Activated CD8-positive, alpha-beta memory T cell treated with anti-CD3 and anti-CD28 coated beads for 48 hours (primary cell): ENCODE data around the gene ING5.
"Not testable (repeated sequence)": the region's sequence is repeated elsewhere in the genome, so short reads cannot be mapped to it uniquely, and the experiment has no call there.

Source experiments
- DNase-seq, 3 experiments: peaks; one replicate each; pipeline ENCODE4 v3.0.0-alpha.2; 2020; ENCODE audit warnings: low read depth in 2 of 3, low spot score in 2 of 3

ING5 gene

DNA sequence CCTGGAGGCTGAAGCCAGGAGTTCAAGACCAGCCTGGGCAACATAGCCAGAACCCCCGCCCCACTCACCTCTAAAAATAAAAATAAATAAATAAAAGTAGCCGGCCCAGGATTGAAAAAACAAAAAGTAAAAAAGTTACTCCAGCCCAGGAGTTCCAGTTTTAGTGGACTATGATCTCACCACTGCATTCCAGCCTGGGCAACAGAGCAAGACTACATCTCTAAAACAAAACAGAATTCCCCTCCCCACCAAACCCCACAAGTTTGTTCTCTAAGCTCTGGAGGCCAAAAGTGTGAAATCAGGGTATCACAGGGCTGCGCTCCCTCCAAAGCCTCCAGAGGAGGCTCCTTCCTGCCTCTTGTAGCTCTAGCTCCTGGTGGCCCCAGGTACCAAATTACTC, 34.3 kb downstream of the ING5 start:
- no peak for DNase-seq

DNA sequence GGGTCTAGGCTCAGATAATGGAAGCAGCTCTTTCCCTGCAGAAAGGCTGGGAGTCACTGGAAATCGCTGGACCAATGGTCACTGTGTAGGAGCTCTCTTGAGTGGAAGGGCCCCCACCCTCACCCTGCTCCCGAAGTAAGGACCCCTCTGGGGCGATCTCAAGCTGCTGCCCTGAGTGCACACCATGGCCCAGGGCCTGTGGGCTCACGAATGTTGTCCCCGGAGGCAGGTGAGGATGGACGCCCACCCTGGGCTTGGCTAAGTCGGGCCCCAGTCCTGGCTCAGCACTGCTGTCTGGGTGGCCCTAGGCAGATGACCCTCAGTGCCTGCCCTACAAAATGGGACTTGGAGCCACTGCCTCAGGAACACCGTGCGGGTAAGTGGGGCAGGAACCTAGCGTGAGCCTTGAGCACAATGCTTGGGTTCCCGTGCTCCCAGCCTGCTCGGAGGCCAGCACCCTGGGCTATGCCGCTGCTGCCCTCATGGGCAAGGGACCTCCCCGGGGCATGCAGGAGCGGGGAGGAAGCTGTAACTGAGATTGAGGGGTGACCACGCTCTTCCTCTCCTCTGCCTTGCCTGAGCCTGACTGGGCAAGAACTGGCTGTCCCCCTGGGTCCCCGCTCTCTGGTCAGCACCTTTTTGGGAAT, 36.3 kb downstream of the ING5 start:
- DNase-seq: no peak

DNA sequence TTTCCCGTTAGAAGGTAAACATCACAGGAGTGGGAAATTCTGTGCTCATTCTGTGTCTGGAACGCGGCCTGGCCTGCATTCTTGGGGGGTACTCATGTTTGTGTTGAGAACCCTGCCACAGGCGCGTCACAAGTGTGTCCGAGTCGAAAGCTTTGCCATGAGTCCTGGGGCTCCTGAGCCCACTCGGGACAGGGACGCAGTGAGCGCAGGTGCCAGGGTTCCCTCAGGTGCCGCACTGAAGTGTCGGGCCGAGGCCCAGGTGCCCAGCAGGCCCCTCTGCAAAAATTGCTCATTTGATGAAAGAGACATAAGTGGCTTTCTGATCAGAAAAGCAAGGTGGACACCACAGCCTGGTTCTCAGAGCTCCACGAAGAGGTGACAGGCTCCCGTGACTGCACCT, 37.3 kb downstream of the ING5 start:
- no peak for DNase-seq

DNA sequence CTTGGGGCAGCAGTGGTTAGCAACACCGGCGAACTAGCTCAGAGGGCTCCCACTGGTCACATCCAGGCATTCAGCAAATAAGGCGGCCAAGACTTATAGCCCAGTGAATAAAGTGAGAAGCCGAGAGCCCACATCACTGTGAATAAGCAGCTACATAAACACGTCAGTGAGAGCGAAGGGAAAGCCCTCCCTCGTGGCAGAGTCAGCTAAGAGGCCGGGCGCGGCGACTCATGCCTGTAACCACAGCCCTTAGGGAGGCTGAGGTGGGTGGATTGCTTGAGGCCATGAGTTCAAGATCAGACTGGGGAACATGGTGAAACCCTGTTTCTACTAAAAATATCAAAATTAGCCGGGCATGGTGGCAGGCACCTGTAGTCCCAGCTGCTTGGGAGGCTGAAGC, 37.8 kb downstream of the ING5 start:
- peak in 2 of 3 experiments; percentile 56 to 60 for DNase-seq

DNA sequence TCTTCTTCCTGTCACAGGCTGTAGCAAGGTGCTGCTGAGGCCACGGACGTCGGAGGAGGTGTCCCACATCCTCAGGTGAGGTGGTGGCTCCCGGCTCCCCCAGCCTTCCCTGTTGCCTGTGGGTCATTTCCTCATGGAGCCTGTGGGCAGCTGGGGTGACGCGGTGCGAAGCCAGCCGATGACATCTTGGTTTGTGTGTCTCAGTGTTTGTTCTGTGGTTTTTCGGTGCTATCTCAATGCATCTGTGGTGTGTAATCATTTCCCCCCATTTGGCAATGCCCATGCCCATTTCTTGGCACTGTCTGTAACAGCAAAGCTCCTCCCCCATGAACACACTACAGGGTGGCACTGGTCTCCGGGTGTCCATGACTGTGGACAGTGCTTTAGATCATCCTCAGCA, 39.2 kb downstream of the ING5 start:
- no peak for DNase-seq

DNA sequence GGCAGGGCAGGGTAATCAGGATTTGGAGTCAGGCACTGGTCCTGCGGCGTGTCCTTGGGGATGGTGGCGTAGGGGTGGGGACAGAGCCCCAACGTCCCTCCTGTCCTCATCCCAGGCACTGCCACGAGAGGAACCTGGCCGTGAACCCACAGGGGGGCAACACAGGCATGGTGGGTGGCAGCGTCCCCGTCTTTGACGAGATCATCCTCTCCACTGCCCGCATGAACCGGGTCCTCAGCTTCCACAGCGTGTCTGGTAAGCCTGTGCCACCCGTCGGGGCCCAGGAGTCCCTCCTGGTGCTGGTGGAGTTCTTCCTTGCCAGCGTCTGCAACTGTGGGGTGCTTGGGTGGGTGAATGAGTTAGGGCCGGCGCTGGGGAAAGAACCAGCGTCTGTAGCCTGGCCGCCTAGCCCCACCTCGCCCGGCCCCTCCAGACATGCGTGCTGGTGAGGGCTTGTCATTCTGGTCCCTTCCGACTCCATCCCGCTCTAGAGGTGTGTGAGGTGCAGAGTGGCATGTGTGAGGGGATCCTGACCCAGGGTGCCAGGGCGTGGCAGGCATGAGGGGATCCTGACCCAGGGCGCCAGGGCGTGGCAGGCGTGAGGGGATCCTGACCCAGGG, 40.6 kb downstream of the ING5 start:
- DNase-seq: no peak

DNA sequence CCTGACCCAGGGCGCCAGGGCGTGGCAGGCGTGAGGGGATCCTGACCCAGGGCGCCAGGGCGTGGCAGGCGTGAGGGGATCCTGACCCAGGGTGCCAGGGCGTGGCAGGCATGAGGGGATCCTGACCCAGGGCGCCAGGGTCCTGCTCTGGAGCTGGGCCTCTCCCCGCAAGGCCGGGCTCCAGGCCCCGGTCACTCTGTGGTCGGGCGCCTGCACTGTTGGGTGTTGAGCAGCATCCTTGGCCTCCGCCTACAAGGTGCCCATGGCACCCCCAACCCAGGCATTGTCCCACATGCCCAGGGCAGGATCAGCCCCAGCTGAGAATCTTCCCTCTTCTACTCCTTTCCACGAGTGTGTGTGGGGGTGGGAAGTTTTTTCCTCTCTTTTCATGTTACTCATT, 41.2 kb downstream of the ING5 start:
- not testable (repeated sequence) for DNase-seq

DNA sequence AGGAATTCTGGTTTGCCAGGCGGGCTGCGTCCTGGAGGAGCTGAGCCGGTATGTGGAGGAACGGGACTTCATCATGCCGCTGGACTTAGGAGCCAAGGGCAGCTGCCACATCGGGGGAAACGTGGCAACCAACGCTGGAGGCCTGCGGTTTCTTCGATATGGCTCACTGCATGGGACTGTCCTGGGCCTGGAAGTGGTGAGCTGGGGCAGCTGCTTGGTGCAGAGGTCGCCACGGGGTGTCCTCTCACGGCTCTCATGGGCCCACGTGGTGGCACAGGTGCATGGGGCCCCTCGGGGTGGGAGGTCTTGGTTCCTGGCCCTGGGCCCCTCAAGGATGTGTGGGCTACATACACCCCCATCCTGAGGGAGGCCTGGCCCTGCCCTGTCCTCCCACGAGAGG, 41.8 kb downstream of the ING5 start:
- no peak for DNase-seq

DNA sequence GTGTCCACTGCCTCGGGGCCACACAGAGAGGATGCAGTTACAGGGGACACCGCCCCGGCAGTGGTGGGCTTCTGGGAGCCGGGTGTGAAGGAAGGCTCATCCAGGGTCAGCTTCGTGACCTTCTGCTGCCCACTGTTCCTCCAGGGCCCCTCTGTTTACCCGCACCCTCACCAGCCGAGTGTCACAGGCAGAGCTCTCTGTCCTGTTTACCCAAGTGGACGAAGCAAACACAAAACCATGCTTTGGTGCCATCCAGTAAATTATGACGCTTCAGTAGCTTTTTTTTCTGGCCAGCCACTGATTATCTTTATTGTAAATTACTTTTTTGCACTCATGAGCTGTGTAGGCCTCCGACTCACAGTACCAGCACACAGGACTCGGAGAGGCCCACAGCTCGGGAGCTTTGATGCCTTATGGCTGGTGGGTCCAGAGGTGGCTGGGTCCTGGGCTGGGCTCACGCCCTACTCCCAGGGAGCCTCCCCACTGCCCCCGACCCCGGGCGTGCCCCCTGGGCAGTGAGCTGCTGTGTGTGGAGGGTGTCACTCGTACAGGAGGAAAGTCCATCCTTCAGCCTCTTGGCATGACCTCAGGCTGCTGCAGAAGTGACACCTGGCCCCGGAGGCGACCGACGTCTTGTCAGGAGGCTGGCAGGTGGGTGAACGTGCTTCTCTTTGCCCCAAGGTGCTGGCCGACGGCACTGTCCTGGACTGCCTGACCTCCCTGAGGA, 42.4 kb downstream of the ING5 start:
- DNase-seq: no peak

DNA sequence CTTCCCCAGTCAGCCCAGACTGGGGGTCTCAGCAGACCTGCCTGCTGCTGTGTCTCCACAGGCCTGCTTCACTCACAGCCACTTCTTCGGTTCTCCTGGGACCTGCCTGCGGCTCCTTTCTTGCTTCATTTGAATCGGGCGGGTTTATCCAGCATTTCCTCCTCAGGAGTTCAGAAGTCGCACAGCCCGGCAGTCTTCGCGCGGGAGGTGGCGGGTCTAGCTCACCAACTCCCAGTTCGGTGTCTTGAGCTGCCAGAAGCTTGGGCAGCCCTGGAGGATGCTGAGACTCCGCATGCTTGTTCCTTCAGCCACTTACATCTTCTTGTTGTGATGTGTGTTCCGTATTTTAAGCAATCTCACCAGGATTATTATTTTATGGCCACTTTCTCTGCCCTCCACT, 43.4 kb downstream of the ING5 start:
- DNase-seq: no peak

DNA sequence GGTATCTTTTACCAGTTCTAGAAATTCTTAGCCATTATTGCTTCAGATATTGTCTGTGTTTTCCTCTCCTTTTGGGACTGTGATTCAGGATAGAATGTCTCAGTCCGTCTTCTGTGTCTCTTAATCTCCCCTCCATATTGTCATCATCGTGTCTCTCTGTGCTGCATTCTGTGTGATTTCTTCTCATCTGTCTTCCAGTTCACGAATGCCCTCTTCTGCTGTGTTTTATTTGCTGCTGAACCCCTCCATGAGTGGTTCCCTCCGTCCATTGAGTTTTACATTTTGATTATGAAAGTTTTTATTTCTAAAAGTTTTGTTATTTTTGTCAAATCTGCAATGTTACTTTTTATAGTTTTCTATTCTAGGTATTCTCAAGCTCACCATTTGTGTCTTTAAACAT, 44.2 kb downstream of the ING5 start:
- DNase-seq: no peak

DNA sequence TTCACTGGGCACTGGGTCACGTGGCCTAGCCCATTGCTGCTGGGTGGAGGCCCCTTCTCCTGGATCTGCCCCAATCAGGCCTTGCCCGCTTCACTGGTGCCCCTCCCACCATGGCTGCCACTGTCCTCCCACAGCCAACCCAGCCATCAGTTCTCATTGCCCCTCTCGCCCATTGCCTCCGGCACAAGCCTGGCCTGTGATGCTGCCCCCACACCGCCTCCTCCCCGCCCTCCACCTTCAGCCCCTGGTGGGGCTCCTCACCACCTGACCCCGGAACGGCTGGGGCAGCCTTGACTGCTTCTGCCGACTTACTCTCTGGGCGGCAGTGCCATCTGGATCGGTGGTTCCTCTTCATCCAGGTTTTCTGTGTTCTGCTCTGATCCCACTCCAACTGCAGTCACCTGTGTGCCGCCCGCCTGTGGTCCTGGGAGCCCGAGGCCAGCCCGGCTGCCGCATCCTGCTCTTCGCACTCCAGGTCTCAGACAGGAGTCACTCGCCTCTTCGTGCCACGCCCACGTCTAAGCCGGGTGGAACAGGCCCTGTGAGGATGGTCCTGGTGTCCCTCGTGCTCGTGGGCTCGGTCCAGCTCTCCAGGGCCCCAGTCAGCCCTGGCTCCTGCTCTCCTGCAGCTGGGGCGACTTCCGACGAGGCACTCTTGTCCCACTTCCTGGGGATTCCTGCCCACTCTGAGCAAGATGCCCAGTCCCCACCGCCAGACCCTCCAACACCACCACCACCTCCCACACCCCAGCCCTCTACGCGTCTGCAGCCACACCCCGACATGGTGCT, 46.8 kb downstream of the ING5 start:
- DNase-seq: no peak

DNA sequence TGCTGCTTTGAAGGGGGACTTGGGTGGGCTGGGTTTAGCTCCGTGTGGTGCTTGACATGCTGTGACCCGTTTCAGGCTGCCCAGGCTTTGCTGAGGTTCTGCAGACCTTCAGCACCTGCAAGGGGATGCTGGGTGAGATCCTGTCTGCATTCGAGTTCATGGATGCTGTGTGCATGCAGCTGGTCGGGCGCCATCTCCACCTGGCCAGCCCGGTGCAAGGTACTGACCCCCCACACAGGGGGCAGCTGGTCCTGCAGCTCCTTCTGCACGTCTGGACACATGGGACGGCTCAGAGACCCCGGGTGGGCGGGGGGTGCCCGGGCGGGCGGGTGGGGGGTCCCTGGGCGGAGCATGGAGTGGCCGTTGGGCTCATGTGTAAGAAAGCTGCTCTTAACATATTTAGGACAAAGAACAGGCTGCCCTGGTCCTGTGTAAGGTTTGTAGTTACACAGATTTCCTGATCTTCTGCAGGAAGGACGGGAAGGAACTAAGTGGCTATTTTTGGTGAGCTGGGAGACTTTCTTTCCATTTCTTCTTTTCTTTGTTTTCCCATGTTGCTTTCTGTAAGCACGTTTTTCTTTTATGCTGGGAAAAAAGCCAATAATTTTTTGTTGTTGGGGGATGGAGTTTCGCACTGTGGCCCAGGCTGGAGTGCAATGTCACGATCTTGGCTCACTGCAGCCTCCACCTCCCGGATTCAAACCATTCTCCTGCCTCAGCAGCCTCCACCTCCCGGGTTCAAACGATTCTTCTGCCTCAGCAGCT, 48.4 kb downstream of the ING5 start:
- DNase-seq: no peak

DNA sequence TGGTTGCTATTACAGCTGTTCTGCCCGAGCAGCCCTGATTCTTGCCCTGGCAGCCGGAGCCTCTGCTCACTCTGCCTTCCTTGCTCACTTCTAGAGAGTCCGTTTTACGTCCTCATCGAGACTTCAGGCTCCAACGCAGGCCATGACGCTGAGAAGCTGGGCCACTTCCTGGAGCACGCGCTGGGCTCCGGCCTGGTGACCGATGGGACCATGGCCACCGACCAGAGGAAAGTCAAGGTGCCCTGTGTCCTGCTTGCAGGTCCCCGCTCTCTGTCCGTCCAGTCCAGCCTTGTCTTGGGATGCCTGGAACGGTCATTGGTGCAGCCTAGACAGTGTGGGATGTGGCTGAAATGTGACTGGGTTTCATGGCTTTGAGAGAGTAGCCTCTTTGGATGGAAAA, 49.3 kb downstream of the ING5 start:
- DNase-seq: no peak

DNA sequence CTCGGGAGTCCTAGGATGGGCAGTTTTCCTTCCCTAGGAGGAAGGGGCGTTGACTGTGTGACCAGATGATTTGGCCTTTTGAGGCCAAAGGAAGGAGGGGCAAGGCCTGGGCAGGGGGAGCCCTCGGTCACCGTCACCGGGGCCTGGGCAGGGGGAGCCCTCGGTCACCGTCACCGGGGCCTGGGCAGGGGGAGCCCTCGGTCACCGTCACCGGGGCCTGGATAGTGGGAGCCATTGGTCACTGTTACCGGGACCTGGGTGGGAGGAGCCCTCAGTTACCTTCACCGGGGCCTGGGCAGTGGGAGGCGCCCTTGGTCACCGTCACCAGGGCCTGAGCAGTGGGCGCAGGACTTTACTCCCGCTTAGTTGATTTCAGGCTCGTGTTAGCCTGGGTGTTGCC, 49.9 kb downstream of the ING5 start:
- DNase-seq: no peak

DNA sequence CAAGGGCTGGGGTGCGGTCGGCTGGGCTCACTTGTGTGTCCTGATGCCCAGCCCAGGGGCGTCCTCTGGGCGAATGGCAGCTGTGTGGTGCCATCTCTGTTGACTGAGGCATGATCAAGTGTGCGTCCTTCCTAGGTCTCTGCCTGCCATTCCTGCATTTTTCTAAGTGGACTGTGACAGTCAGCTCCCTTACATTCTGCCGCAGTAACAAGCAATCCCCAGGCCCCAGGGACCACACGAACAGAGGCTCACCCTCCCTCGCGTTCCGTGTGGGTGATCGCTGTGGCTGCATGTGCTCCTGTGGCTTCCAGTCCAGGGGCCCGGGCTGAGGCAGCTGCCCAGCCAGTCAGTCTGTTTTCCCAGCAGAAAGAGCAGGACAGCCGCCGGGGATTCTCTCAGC, 50.4 kb downstream of the ING5 start:
- no peak for DNase-seq

DNA sequence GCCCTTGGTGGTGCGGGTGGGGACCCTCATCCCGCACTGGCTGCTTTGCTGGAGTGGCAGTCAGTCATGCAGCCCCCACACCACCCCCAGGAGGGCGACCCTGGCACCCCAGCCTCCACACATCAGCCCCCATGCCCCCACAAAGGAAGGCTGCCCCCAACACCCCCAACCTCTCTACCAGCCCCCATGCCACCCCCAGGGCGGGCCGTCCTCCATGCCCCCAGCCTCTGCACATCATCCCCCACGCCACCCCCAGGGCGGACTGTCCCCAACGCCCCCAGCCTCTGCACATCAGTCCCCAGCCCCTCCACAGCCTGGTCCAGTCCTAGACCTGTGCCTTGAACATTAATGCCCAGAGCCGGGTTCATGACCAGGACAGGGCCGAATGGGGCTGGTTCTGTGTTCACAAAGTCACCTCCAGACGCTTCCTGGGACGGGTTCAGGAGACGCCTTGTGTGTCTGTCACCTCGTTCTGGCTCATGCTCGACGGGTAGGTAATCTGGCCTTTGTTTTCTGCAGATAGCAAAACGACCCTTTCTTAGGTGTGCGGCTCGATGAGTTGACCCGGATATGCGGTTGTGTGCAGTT, 50.9 kb downstream of the ING5 start:
- no peak for DNase-seq

DNA sequence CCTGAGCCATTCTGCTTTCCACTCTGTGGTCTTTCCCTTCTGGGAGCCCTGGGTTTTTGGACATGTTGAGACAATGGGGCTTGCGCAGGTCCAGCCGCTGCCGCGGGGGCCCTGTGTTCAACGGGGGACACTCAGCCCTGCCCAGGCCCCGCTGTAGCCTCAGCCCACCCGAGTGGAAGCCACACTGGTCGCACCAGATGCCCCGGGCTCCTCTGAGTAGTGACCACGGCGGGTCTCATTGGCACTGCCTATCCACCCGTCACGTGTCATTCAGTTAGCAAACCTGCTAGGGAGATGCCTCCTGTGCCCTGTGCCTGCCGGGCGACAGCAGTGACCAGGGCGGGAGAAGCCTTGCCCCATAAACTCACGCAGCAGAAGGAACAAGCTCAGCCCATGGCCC, 51.7 kb downstream of the ING5 start:
- no peak for DNase-seq

DNA sequence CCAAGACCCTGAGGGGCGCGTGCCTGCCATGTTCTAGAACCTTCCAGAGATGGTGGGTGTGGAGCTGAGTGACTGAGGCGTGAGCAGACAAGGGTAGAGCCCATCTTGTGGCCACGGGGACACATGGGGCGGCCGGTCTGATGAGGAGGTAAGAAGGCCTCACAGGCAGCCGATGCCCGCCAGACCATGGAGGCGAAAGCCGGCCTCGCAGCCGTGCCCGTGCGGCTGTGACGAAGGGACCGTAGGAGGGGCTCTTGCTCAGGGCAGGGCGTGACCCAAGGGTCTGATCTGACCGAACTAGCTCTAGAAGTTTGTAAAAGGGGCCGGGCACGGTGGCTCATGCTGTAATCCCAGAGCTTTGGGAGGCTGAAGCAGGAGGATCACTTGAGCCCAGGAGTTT, 52.2 kb downstream of the ING5 start:
- no peak for DNase-seq

DNA sequence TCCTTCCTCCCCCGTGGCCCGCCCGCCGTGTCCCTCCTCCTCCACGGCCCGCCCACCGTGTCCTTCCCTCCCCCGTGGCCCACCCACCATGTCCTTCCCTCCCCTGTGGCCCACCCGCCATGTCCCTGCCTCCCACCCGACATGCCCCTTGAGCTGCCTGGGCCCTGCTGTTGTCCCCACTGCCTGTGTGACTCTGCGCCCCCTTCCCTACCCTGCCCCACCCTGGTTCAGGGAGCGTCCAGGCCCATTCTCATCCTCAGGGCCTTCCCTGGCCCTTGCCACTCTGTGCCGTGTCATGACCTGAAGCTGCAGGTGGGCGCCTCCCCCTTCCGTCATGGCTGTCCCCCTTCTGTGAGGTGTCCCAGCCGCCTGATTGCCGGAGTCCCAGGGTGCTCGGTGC, 53.3 kb downstream of the ING5 start:
- DNase-seq: no peak

DNA sequence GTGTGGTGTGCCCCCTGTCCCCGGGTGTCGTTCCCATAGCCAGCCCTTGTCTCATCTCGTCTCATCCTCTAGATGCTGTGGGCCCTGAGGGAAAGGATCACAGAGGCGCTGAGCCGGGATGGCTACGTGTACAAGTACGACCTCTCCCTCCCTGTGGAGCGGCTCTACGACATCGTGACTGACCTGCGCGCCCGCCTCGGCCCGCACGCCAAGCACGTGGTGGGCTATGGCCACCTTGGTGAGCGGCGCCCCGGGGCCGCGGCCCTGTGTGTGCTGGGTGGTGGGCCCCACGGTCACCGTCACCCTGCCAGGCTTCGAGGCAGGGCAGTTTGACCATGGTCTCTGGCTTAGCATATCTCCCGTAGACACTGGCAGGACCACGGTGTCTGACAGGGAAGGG, 53.9 kb downstream of the ING5 start:
- DNase-seq: no peak
